ENCODE data around the gene ZNF554.
"Not testable (repeated sequence)": the region's sequence is repeated elsewhere in the genome, so short reads cannot be mapped to it uniquely, and the experiment has no call there.

ZNF554 gene

DNA sequence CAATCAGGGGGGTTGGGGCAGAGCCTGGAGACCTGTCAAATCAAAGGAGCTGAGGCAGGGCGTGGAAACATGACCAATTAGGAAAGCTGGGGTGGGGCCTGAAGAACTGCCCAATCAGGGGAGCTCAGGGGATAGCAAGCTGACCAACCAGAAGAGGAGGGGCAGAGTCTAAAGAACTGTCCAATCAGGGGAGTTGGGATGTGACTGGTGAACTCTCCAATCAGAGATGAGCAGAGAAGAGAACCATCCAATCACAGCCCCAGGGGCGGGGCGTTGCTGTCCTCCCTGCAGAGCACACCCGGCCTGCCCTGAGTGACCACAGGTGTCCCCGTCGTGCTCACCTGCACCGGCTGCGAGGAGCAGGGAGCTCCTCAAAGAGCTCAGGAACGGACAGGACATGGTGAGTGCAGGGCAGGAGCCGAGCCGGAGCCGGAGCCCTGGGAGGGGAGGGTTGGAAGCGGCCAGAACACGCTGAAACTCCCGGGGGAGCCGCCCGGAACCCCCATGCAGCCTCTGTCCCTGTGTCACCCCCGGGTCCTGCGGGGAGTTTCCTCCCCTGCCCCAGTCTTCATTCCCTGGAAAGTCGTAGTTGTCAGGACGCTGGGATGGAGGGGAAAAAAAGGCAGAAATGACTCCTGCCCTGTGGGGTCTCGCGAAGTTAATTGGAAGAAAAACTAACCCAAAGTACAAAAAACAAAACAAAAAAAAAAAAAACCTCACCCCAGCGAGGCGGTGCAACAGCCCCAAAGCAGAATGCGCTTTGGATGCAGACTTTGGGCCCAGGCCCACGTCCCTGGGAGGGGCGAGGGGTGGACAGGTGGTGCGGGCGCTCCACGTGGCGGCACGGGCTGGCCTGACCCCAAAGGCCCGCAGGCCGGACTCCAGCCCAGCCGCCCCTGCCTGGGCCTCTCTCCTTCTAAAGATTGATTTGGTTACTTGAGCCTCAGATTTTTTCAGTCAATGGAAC lies 47.6 kb downstream of the ZNF554 start, which contains the start of gene ZNF556:
Gene ZNF556 (plus strand): TSS at position 311 of the 967 bp plus-strand sequence. CDS start 87 bp downstream, at position 398.
- no peak for DNase-seq (ENCODE audit: low read depth)

DNA sequence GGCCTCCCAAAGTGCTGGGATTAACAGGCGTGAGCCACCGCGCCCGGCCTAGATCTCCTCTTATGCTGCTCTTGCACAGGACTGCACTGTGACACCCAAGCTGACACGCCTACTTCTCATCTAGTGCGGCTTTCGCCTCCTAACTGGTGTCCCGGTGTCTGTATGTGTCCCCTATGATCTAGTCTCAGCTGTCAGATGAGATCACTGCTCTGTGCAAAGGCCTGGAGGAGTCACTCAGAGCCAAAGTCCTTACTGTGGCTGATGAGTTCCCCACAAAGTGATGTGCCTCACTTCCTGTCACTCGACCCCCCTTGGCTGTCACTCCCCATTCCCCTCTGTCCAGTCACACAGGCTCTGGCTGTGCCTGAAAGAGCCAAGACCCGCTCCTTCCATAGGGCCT lies 50.0 kb downstream of the ZNF554 start:
- DNase-seq (ENCODE audit: low read depth), result no peak

DNA sequence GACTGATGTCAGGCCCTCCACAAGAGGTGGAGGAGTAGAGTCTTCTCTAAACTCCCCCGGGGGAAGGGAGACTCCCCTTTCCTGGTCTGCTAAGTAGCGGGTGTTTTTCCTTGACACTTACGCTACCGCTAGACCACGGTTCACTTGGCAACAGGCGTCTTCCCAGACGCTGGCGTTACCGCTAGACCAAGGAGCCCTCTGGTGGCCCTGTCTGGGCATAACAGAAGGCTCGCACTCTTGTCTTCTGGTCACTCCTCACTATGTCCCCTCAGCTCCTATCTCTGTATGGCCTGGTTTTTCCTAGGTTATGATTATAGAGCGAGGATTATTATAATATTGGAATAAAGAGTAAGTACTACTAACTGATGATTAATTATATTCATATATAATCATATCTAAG lies 52.5 kb downstream of the ZNF554 start:
- not testable (repeated sequence) for DNase-seq (ENCODE audit: low read depth)

DNA sequence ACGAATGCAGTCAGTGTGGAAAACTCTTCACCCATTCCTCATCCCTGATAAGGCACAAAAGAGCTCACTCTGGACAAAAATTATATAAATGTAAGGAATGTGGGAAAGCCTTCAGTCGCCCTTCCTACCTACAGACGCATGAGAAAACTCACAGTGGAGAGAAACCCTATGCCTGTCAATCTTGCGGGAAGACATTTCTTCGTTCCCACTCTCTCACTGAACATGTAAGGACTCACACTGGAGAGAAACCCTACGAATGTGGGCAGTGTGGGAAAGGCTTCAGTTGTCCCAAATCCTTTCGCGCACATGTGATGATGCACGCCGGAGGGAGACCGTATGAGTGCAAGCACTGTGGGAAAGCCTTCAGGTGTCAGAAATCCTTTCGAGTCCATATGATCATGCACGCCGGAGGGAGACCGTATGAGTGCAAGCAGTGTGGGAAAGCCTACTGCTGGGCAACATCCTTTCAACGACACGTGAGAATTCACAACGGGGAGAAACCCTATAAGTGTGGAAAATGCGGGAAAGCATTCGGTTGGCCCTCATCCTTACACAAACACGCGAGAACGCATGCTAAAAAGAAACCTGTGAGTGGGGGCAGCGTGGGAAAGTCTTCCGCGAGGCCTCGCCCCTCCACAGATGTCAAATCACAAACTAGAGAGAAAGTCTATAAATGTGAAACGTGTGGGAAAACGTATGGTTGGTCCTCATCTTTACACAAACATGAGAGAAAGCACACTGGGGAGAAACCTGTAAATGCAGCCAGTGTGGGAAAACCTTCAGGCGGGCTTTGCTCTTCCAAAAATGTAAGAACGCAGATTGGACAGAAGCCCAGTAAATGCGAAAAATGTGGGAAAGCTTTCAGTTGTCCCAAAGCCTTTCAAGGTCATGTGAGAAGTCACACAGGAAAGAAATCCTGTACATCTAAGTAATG lies 58.0 kb downstream of the ZNF554 start:
- DNase-seq (ENCODE audit: low read depth), result no peak

DNA sequence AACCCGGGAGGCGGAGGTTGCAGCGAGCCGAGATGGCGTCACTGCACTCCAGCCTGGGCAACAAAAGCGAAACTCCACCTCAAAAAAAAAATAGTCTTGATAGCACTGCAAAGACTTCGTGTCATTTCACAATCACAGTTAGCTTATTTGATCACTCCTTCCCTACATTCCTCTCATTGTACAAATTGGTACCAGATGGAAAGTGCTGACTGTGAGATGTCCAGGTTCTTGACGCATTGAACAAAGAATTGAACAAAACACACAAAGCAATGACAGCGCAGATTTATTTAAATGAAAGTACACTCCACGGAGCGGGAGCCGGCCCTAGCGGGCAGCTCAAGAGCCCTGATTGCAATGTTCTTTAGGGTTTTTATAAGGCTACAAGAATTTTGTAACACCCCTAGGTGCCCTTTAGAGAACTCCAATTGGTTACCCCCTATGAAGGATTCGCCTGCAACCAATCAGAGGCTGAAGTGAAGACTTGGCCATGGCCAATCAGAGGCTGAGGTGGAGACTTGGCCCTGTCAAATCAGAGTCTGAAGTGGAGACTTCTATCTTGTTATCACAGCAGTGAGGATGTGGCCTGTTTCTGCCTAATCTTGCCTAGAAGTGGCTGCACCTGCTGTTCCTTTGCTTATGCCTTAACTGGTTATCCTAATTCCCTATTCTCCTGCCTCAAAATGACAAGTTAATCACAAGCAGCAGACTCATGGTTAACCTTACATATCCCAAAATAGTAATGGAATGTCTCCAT lies 64.2 kb downstream of the ZNF554 start:
- DNase-seq (ENCODE audit: low read depth), result no peak

DNA sequence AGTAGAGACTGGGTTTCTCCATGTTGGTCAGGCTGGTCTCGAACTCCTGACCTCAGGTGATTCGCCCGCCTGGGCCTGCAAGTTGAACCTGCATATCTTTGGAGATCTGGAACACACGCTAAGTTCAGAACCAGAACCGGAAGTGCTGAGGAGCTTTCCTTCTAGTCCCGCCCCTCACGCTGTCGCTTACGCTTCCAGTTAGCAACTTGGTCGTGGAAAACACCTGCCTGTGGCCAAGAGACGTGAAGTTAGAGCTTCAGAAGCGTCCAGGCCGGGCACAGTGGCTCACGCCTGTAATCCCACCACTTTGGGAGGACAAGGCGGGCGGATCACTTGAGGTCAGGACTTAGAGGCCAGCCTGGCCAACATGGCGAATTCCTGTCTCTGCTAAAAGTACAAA lies 66.1 kb downstream of the ZNF554 start:
- no peak for DNase-seq (ENCODE audit: low read depth)

All from T follicular helper cell (primary cell).